ENCODE results near the gene CRHR1.

The CRHR1 gene

DNA sequence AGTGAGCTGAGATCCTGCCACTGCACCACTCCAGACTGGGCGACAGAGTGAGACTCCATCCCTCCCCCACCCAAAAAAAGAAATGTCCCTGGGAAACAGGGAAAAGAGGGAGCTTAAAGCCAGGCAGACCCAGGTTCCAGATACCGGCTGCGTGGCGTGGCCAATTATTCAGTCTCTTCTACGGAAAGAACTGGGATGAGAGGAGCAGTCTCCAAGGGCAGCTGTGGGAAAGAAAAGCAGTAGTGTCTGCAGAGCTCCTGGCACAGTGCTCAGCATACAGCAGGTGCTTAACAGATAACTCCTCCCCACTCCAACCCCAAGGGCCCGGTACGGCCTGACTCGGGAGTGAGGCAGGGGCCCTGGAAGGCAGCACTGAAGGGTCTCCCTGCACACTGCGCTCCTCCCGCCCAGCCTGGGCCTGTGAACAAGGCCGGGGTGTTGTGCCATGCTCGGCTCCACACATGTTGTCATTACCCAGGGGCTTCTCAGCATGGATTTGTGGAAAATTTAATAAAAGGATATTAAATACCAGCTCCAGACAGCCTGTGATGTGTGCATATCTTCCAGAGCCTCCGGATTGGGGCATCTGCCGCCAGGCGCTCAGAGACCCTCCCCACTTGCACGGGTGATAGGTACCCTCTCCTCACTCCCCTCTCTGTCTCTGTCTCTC is 42.9 kb downstream of the CRHR1 start:
- H3K9me3 ChIP-seq: no peaks in the 10 kb centered on the region
- no peaks in the 10 kb centered on the region for H3K4me1 ChIP-seq (ENCODE audit: control insufficient read depth in 1 of 2, insufficient read depth in 1 of 2, low read depth in 1 of 2, low read length in 1 of 2)
- TF ChIP-seq, protein P1, sequence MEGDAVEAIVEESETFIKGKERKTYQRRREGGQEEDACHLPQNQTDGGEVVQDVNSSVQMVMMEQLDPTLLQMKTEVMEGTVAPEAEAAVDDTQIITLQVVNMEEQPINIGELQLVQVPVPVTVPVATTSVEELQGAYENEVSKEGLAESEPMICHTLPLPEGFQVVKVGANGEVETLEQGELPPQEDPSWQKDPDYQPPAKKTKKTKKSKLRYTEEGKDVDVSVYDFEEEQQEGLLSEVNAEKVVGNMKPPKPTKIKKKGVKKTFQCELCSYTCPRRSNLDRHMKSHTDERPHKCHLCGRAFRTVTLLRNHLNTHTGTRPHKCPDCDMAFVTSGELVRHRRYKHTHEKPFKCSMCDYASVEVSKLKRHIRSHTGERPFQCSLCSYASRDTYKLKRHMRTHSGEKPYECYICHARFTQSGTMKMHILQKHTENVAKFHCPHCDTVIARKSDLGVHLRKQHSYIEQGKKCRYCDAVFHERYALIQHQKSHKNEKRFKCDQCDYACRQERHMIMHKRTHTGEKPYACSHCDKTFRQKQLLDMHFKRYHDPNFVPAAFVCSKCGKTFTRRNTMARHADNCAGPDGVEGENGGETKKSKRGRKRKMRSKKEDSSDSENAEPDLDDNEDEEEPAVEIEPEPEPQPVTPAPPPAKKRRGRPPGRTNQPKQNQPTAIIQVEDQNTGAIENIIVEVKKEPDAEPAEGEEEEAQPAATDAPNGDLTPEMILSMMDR (IDR thresholded peaks at IDR 0.05): no peak
- H3K4me3 ChIP-seq (ENCODE audit: low read depth in 1 of 2, low read length in 1 of 2): no peak overlapping the region
- peaks cover 42% of the 10 kb centered on the region for H3K27me3 ChIP-seq
- H3K27ac ChIP-seq: no peak overlapping the region
- H3K36me3 ChIP-seq: no peaks in the 10 kb centered on the region

DNA sequence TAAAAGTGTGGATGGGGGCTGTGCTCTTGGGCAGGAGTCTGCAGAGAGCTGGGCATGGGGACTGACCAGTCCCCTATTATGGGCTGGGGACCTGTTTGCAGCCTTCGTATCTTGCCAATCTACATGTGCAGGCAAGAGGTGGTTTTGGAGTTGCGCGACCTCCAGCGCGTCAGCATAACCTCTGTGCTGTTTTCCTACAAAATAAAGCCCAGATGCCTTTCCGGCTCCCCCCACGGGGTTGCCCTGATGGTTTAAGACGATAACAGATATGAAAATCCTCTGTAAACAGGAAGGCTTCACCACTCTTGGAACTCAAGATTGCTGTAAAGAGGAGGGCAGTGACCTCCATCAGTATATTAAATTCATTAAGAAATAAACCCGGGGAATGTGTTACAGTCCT is 44.1 kb downstream of the CRHR1 start:
- no peak overlapping the region for H3K4me3 ChIP-seq (ENCODE audit: low read depth in 1 of 2, low read length in 1 of 2)
- no peaks in the 10 kb centered on the region for H3K9me3 ChIP-seq
- H3K27ac ChIP-seq: no peak overlapping the region
- H3K27me3 ChIP-seq: peaks cover 42% of the 10 kb centered on the region
- H3K36me3 ChIP-seq: no peaks in the 10 kb centered on the region
- H3K4me1 ChIP-seq (ENCODE audit: control insufficient read depth in 1 of 2, insufficient read depth in 1 of 2, low read depth in 1 of 2, low read length in 1 of 2): no peaks in the 10 kb centered on the region
- TF ChIP-seq, protein P1 (IDR thresholded peaks at IDR 0.05): no peak

DNA sequence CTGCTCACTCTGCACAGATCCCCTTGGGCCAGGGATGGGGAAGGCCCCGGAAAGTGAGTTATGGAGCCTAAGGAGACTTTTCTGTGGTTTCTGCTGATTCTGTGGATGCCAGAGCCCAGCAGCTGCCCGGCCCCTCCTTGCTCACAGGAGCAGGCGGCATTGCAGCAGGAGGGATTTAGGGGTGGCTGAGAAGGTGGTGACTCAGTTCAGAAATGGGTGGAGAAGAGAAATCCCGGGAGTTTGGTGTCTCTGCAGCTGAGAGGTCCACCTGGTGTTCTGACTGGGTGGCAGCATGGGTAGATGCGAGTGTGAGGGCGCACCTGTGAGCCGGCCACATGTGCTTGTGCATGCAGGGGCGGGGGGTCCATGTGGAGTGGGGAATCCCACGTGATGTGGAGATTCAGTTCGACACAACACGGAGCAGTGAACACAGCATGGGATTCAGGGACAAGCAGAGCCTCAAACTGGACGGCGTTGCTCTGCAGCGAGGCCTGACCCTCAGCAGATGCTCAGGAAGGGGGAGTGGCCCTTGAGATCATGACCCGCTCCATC is 44.5 kb downstream of the CRHR1 start:
- no peaks in the 10 kb centered on the region for H3K4me1 ChIP-seq (ENCODE audit: control insufficient read depth in 1 of 2, insufficient read depth in 1 of 2, low read depth in 1 of 2, low read length in 1 of 2)
- no peak overlapping the region for H3K27ac ChIP-seq
- H3K27me3 ChIP-seq: peaks cover 38% of the 10 kb centered on the region
- H3K9me3 ChIP-seq: no peaks in the 10 kb centered on the region
- H3K4me3 ChIP-seq (ENCODE audit: low read depth in 1 of 2, low read length in 1 of 2): no peak overlapping the region
- TF ChIP-seq, protein P1 (IDR thresholded peaks at IDR 0.05): no peak
- H3K36me3 ChIP-seq: no peaks in the 10 kb centered on the region

DNA sequence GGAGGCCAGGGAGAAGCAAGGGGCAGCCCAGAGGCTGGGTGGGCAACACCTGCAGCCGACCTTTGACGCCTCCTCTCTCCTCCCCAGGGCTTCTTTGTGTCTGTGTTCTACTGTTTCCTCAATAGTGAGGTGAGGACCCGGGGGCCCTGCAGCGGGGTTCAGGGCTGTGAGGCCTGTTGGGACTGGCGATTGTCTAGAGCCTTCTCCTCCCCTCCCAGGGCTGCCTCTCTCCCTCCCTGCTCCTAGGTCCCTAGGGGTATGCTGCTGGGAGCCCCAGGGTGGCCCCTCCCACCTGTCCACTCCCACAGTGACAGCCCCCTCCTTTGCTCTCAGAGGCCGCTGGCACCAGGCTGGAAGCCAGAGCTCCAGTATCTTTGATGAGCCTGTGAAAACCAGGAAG is 49.8 kb downstream of the CRHR1 start:
- no peak overlapping the region for H3K4me3 ChIP-seq (ENCODE audit: low read depth in 1 of 2, low read length in 1 of 2)
- H3K9me3 ChIP-seq: no peaks in the 10 kb centered on the region
- no peak overlapping the region for H3K27ac ChIP-seq
- H3K27me3 ChIP-seq: peaks cover 20% of the 10 kb centered on the region
- TF ChIP-seq, protein P1 (IDR thresholded peaks at IDR 0.05): no peak
- H3K36me3 ChIP-seq: no peaks in the 10 kb centered on the region
- H3K4me1 ChIP-seq (ENCODE audit: control insufficient read depth in 1 of 2, insufficient read depth in 1 of 2, low read depth in 1 of 2, low read length in 1 of 2): no peaks in the 10 kb centered on the region

DNA sequence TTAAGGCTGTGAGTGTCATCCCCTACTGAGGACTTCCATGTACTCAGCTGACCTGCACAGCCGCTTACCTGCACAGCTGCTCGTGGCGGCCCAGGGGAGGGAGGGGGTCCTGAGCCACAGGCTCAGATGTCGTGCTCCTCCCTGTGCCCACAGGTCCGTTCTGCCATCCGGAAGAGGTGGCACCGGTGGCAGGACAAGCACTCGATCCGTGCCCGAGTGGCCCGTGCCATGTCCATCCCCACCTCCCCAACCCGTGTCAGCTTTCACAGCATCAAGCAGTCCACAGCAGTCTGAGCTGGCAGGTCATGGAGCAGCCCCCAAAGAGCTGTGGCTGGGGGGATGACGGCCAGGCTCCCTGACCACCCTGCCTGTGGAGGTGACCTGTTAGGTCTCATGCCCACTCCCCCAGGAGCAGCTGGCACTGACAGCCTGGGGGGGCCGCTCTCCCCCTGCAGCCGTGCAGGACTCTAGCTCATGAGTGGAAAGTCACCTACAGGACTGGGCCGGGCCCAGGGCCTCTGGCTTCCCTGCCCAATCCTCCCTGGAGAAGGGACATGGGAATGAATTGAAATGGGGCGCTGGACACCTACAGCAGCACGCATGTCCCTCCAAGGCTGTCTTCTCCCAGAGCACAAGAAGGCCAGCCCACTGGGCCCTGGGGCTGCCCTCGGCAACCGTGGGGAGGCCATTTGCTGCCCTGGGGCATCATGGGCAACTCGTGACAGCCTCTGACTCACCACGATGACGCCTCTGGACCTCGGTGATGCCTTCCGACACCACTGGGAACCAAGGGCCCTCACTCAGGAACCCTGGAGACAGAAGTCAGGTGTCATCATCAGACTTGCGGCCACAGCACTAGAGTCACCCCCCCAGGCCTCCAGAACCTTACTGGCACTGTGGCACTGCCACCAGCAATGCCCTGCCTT is 50.6 kb downstream of the CRHR1 start:
- no peaks in the 10 kb centered on the region for H3K36me3 ChIP-seq
- TF ChIP-seq, protein P1 (IDR thresholded peaks at IDR 0.05): no peak
- no peak overlapping the region for H3K4me3 ChIP-seq (ENCODE audit: low read depth in 1 of 2, low read length in 1 of 2)
- no peaks in the 10 kb centered on the region for H3K9me3 ChIP-seq
- H3K27me3 ChIP-seq: peaks cover 15% of the 10 kb centered on the region
- H3K27ac ChIP-seq: no peak overlapping the region
- no peaks in the 10 kb centered on the region for H3K4me1 ChIP-seq (ENCODE audit: control insufficient read depth in 1 of 2, insufficient read depth in 1 of 2, low read depth in 1 of 2, low read length in 1 of 2)
